HL-60 (cell line): ENCODE results near the gene ZMYND8.

Experiments
- DNase-seq, 2 experiments: peaks; one replicate each; pipeline ENCODE4 v3.0.0-alpha.2; 2010 to 2020; ENCODE audit warnings: low read depth in 1 of 2, low spot score in 1 of 2
- H3K27ac ChIP-seq: fragments of 250-450 bp; sonication (Bioruptor Pico); replicated peaks from 2 replicates; pipeline ENCODE4 v1.5.1; 2020; ENCODE audit warnings: mild to moderate bottlenecking, moderate library complexity
- H3K27me3 ChIP-seq: fragments of 250-450 bp; sonication (Bioruptor Pico); 2 replicates; pipeline ENCODE4 v1.5.1; 2021; ENCODE audit warnings: mild to moderate bottlenecking, moderate library complexity; ENCODE audit not compliant: insufficient read depth, poor library complexity, severe bottlenecking
- H3K4me3 ChIP-seq: replicated peaks from 2 replicates; pipeline ENCODE4 v1.5.1; 2011; ENCODE audit warnings: mild to moderate bottlenecking, control low read depth, low read length; ENCODE audit not compliant: insufficient read depth
- GABPA ChIP-seq: IDR thresholded peaks from 2 replicates; pipeline ENCODE4 v1.6.1; 2012; ENCODE audit warnings: low read depth
- POLR2AphosphoS5 ChIP-seq: IDR thresholded peaks from 2 replicates; pipeline ENCODE4 v1.6.1; 2012; ENCODE audit warnings: low read depth
- SPI1 ChIP-seq: IDR thresholded peaks from 2 replicates; pipeline ENCODE4 v1.6.1; 2012; ENCODE audit warnings: low read depth, mild to moderate bottlenecking, borderline replicate concordance
- TF ChIP-seq, protein P1 (sequence below): IDR thresholded peaks from 2 replicates; pipeline ENCODE4 v1.6.1; 2012; ENCODE audit warnings: low read depth; ENCODE audit not compliant: insufficient replicate concordance
- TF ChIP-seq, protein P2 (sequence below): IDR thresholded peaks from one replicate; pipeline ENCODE4 v1.5.1; 2011; ENCODE audit warnings: low read length, control low read depth, inconsistent platforms; ENCODE audit not compliant: insufficient read depth

Gene ZMYND8

DNA sequence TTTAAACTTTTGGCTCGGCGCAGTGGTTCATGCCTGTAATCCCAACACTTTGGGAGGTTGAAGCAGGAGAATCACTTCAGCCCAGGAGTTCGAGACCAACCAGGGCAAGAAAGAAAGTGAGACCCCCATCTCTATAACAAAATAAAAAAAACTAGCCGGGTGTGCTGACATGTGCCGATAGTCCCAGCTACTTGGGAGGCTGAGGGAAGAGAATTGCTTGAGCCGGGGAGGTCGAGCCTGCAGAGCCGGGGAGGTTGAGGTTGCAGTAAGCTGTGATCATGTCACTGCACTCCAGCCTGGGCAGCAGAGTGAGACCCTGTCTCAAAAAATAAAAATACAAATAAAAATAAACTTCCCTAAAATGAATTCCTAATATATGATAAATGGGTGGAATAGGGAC, 50.4 kb downstream of the ZMYND8 start:
- Histone ChIP-seq H3K27me3 (no peaks in the 10 kb centered on the region), H3K27ac (no peak overlapping the region), H3K4me3 (no peak overlapping the region)
- TF ChIP-seq GABPA, result no peak
- TF ChIP-seq, protein P1, sequence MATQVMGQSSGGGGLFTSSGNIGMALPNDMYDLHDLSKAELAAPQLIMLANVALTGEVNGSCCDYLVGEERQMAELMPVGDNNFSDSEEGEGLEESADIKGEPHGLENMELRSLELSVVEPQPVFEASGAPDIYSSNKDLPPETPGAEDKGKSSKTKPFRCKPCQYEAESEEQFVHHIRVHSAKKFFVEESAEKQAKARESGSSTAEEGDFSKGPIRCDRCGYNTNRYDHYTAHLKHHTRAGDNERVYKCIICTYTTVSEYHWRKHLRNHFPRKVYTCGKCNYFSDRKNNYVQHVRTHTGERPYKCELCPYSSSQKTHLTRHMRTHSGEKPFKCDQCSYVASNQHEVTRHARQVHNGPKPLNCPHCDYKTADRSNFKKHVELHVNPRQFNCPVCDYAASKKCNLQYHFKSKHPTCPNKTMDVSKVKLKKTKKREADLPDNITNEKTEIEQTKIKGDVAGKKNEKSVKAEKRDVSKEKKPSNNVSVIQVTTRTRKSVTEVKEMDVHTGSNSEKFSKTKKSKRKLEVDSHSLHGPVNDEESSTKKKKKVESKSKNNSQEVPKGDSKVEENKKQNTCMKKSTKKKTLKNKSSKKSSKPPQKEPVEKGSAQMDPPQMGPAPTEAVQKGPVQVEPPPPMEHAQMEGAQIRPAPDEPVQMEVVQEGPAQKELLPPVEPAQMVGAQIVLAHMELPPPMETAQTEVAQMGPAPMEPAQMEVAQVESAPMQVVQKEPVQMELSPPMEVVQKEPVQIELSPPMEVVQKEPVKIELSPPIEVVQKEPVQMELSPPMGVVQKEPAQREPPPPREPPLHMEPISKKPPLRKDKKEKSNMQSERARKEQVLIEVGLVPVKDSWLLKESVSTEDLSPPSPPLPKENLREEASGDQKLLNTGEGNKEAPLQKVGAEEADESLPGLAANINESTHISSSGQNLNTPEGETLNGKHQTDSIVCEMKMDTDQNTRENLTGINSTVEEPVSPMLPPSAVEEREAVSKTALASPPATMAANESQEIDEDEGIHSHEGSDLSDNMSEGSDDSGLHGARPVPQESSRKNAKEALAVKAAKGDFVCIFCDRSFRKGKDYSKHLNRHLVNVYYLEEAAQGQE, result no peak
- TF ChIP-seq POLR2AphosphoS5, result no peak
- TF ChIP-seq SPI1, result no peak
- TF ChIP-seq, protein P2, sequence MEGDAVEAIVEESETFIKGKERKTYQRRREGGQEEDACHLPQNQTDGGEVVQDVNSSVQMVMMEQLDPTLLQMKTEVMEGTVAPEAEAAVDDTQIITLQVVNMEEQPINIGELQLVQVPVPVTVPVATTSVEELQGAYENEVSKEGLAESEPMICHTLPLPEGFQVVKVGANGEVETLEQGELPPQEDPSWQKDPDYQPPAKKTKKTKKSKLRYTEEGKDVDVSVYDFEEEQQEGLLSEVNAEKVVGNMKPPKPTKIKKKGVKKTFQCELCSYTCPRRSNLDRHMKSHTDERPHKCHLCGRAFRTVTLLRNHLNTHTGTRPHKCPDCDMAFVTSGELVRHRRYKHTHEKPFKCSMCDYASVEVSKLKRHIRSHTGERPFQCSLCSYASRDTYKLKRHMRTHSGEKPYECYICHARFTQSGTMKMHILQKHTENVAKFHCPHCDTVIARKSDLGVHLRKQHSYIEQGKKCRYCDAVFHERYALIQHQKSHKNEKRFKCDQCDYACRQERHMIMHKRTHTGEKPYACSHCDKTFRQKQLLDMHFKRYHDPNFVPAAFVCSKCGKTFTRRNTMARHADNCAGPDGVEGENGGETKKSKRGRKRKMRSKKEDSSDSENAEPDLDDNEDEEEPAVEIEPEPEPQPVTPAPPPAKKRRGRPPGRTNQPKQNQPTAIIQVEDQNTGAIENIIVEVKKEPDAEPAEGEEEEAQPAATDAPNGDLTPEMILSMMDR, result no peak
- DNase-seq, result no peak

DNA sequence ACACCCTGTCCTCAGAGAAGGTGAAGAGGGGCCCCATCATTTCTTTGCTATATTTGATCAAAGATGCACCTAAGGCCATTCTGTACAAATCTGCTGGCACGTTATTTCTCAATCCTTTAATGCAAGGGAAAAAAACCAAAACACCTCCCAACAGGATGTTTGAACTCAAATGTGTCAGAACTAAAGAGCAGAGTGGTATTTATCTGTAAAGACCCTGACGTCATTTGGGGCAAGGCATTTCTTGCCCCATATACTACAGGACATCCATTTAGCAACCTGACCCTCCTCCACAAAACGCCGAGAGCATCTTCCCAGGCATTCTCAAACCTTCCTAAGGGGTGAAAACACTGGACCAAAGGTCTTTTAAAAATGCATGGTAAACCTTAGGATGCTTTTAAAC, 50.8 kb downstream of the ZMYND8 start:
- H3K27ac ChIP-seq, result no peak overlapping the region
- no peaks in the 10 kb centered on the region for H3K27me3 ChIP-seq
- DNase-seq, result no peak
- TF ChIP-seq, protein P2, result no peak
- TF ChIP-seq, protein P1, result no peak
- no peak for TF ChIP-seq GABPA
- H3K4me3 ChIP-seq, result no peak overlapping the region

DNA sequence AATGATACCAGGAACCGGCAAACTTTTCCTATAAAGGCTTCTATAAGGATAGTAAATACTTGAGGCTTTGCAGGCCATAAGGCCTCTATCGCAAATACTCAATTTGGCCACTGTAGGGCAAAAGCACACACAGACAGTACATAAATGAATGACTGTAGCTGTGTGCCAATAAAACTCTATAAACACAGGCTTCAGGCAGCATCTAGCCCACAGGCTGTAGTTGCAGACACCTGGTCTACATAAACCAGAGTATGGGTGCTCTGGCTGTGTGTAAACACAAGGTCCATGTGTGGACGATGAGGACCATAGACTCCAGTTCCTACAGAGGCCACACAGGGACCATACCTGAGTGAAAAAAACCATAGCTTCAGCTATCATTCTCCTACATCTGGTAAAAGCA, 52.2 kb downstream of the ZMYND8 start:
- H3K27me3 ChIP-seq, result no peaks in the 10 kb centered on the region
- no peak overlapping the region for H3K27ac ChIP-seq
- no peak for TF ChIP-seq POLR2AphosphoS5
- TF ChIP-seq, protein P2, result no peak
- no peak for TF ChIP-seq GABPA
- TF ChIP-seq SPI1, result no peak
- TF ChIP-seq, protein P1, result no peak
- DNase-seq, result no peak
- H3K4me3 ChIP-seq, result no peak overlapping the region
